ENCODE results near the gene MECP2. TPM values are rescaled to one million over a fixed set of nuclear protein-coding genes. Genes with fewer than 3 reads are reported as not detected.

The MECP2 gene
- total and polyA plus RNA-seq, 2 of the 13 experiments (the other 11 are each of a cell fraction or from before 2014, with no cell fraction given): 7.9 to 18.1 TPM

- TF ChIP-seq ZNF318 (CRISPR knock-in tag; IDR thresholded peaks at IDR 0.05): no peak
- no peak for TF ChIP-seq ZIK1 (CRISPR knock-in tag; IDR thresholded peaks at IDR 0.05; ENCODE audit: borderline replicate concordance, low read depth)
Observed at GRCh38 chrX:154046031-154046781, 51.3 kb downstream of the MECP2 start (continued).

- in situ Hi-C loops (cut with HindIII; ENCODE audit: extremely low pct_ligation_motif_present, low pct_unique_long_range_greater_than_20kb) (no loop called here), intact Hi-C loops (cut with micrococcal nuclease; ENCODE audit: unreplicated experiment) (no loop called here)
- no peak overlapping the region for H2AFZ ChIP-seq (ENCODE audit: low read length)
- CTCF ChIA-PET (ENCODE audit: low intra/inter-chr PET ratio, low total read pairs): no interaction called here
- peaks cover 24% of the 10 kb centered on the region for H3K4me1 ChIP-seq (ENCODE audit: insufficient read depth, low read length)
- 96% methylated on average over 6 of the region's 6 CpGs for WGBS (ENCODE audit: low lambda C conversion rate)
- no peaks in the 10 kb centered on the region; a peak in 1 of 5 replicates for H3K27me3 ChIP-seq (ENCODE audit: control insufficient read depth in 1 of 2, insufficient read depth in 2 of 2, low read length in 2 of 2)
- peaks cover 2 to 9% of the 10 kb centered on the region in 2 experiments; a peak in 2 of 5 replicates for H3K36me3 ChIP-seq (replicated peaks in 1 of 2; ENCODE audit: control insufficient read depth in 1 of 2, insufficient read depth in 2 of 2, low read length in 2 of 2)
- no peaks in the 10 kb centered on the region for H4K20me1 ChIP-seq (ENCODE audit: insufficient read depth, low read length)
- peaks cover 10% of the 10 kb centered on the region for H3K79me2 ChIP-seq (ENCODE audit: insufficient read depth, low read length)
- ATAC-seq (no peak), FAIRE-seq (no peak), DNase-seq (ENCODE audit: low spot score) (no peak)
- H3K9me3 ChIP-seq (ENCODE audit: low read length): no peaks in the 10 kb centered on the region
- no peak overlapping the region for H3K9ac ChIP-seq (ENCODE audit: insufficient read depth, low read depth, low read length)
- BruUV-seq (replicated peaks): no TSS peak
- no peak overlapping the region for H3K4me3 ChIP-seq (replicated peaks in 1 of 3; ENCODE audit: insufficient read depth in 1 of 3, low read depth in 2 of 3, low read length in 3 of 3)
- POLR2A ChIA-PET: no interaction called here
- no peak overlapping the region for H3K4me2 ChIP-seq (ENCODE audit: low read depth, low read length)
- no peak overlapping the region for H3K27ac ChIP-seq (ENCODE audit: extremely low read length, insufficient read depth, low read length)
- TF ChIP-seq ELF4 (CRISPR knock-in tag; IDR thresholded peaks at IDR 0.05; ENCODE audit: borderline replicate concordance) (no peak), SRY (CRISPR knock-in tag; IDR thresholded peaks at IDR 0.05) (no peak), SIX1 (CRISPR knock-in tag; IDR thresholded peaks at IDR 0.05; ENCODE audit: borderline replicate concordance) (no peak), E2F1 (CRISPR knock-in tag; IDR thresholded peaks at IDR 0.05) (no peak), ZNF18 (CRISPR knock-in tag; IDR thresholded peaks at IDR 0.05; ENCODE audit: insufficient replicate concordance) (no peak), FOXP4 (CRISPR knock-in tag; IDR thresholded peaks at IDR 0.05) (no peak)
Observed at GRCh38 chrX:154044091-154044490, 53.4 kb downstream of the MECP2 start.
